Endothelial cell of umbilical vein (primary cell): Measurements from ENCODE around the gene MESP1. TPM values are rescaled to one million over a fixed set of nuclear protein-coding genes. Genes with fewer than 3 reads are reported as not detected.

Experiments used
- BruUV-seq: library from RNA; stranded (reverse); fragments of 400-500 nt; replicated peaks from 2 replicates; lab custom pipeline; 2021; lab: Mats Ljungman, UMichigan
- CTCF ChIA-PET: fragments of 300-600, 350-600 bp; sonication (Branson Sonifier 250); formaldehyde crosslinking; loops from one replicate; lab custom pipeline; 2021; ENCODE audit warnings: antibody characterized with exemption, inconsistent platforms; lab: Charles Lee
- POLR2A ChIA-PET: fragments of 300-600, 350-600 bp; sonication (Branson Sonifier 250); formaldehyde crosslinking; loops from one replicate; lab custom pipeline; 2021; ENCODE audit warnings: antibody characterized with exemption, inconsistent platforms; lab: Charles Lee
- DNase-seq: peaks from one replicate; pipeline ENCODE4 v3.0.0-alpha.2; 2011; ENCODE audit warnings: low read depth, low spot score
- FAIRE-seq: peaks from 2 replicates; lab custom pipeline; 2011; peaks lifted over from hg19 to GRCh38; lab: Jason Lieb, UNC
- H2AFZ ChIP-seq: 2 replicates; pipeline ENCODE4 v1.6.0; 2012; ENCODE audit warnings: low read depth, low read length, control low read depth, inconsistent platforms
- H3K27ac ChIP-seq: 2 replicates; pipeline ENCODE4 v1.5.1; 2011; ENCODE audit warnings: low read depth, mild to moderate bottlenecking, control low read depth, low read length, moderate library complexity; ENCODE audit not compliant: insufficient read depth
- H3K27me3 ChIP-seq, 2 experiments: 2 replicates each; pipeline versions ENCODE4 v1.6.0 to v1.6.1; 2011; ENCODE audit warnings: low read length in 2 of 2, mixed read lengths in 1 of 2; ENCODE audit not compliant: control insufficient read depth in 2 of 2, insufficient read depth in 2 of 2
- H3K36me3 ChIP-seq, 2 experiments: 2 replicates in 1 of 2; 3 replicates in 1 of 2; pipeline ENCODE4 v1.5.1; 2011; ENCODE audit warnings: low read length in 2 of 2, mild to moderate bottlenecking in 1 of 2, moderate library complexity in 1 of 2; ENCODE audit not compliant: control insufficient read depth in 2 of 2, insufficient read depth in 2 of 2; ENCODE audit errors: extremely low read depth in 1 of 2
- H3K4me1 ChIP-seq: 3 replicates; pipeline ENCODE4 v1.5.1; 2011; ENCODE audit warnings: mild to moderate bottlenecking, low read length; ENCODE audit not compliant: control insufficient read depth, insufficient read depth; ENCODE audit errors: extremely low read depth
- H3K4me2 ChIP-seq: 2 replicates; pipeline ENCODE4 v1.6.1; 2011; ENCODE audit warnings: low read length, control low read depth, mixed read lengths; ENCODE audit not compliant: insufficient read depth
- H3K4me3 ChIP-seq, 3 experiments: fragments of 200-600 bp in 1 of 3; sonication (generic), shearing (Covaris generic) in 1 of 3; replicated peaks in 1 of 3; 2 replicates each; pipeline ENCODE4 v1.5.1; 2011 to 2016; ENCODE audit warnings: control low read depth in 3 of 3, low read length in 3 of 3, mild to moderate bottlenecking in 2 of 3, inconsistent platforms in 1 of 3, low read depth in 1 of 3, moderate library complexity in 1 of 3; ENCODE audit not compliant: insufficient read depth in 1 of 3
- H3K79me2 ChIP-seq: 2 replicates; pipeline ENCODE4 v1.6.0; 2012; ENCODE audit warnings: low read length, inconsistent platforms; ENCODE audit not compliant: control insufficient read depth, insufficient read depth
- H3K9ac ChIP-seq: replicated peaks from 2 replicates; pipeline ENCODE3; 2011; ENCODE audit warnings: low read length, control low read depth; ENCODE audit not compliant: insufficient read depth; ENCODE audit errors: extremely low read depth
- H3K9me1 ChIP-seq: replicated peaks from 3 replicates; pipeline ENCODE4 v1.6.0; 2011; ENCODE audit warnings: mild to moderate bottlenecking, low read length; ENCODE audit not compliant: control insufficient read depth, insufficient read depth; ENCODE audit errors: extremely low read depth
- H3K9me3 ChIP-seq: replicated peaks from 2 replicates; pipeline ENCODE4 v1.5.1; 2012; ENCODE audit warnings: low read length, inconsistent platforms; ENCODE audit not compliant: control insufficient read depth, insufficient read depth
- H4K20me1 ChIP-seq: replicated peaks from 2 replicates; pipeline ENCODE3; 2011; ENCODE audit warnings: mild to moderate bottlenecking, low read length; ENCODE audit not compliant: control insufficient read depth, insufficient read depth; ENCODE audit errors: extremely low read depth
- EZH2 ChIP-seq: IDR thresholded peaks from 2 replicates; pipeline ENCODE4 v1.6.1; 2012; ENCODE audit warnings: borderline replicate concordance, low read depth, mild to moderate bottlenecking, moderate library complexity, low read length, inconsistent platforms; ENCODE audit not compliant: severe bottlenecking
- FOS ChIP-seq: IDR thresholded peaks from 2 replicates; pipeline ENCODE4 v1.6.1; 2011; ENCODE audit warnings: mild to moderate bottlenecking, low read length, moderate library complexity, borderline replicate concordance; ENCODE audit not compliant: insufficient read depth
- GATA2 ChIP-seq: IDR thresholded peaks from 2 replicates; pipeline ENCODE4 v1.7.0; 2011; ENCODE audit warnings: low read depth, mild to moderate bottlenecking, moderate library complexity, mixed read lengths, low read length; ENCODE audit not compliant: insufficient read length, insufficient read depth
- JUN ChIP-seq: IDR thresholded peaks from 2 replicates; pipeline ENCODE4 v1.6.1; 2011; ENCODE audit warnings: borderline replicate concordance, low read depth; ENCODE audit not compliant: insufficient read length, insufficient read depth
- MYC ChIP-seq: IDR thresholded peaks from one replicate; pipeline ENCODE4 v1.6.1; 2011; ENCODE audit warnings: mild to moderate bottlenecking, low read depth, low read length
- POLR2A ChIP-seq: IDR thresholded peaks from 2 replicates; pipeline ENCODE4 v1.6.1; 2012; ENCODE audit warnings: low read depth, mild to moderate bottlenecking, control low read depth, low read length
- POLR2AphosphoS5 ChIP-seq: IDR thresholded peaks from 2 replicates; pipeline ENCODE4 v1.6.1; 2012; ENCODE audit warnings: low read depth, mild to moderate bottlenecking, control low read depth, low read length, moderate library complexity; ENCODE audit not compliant: insufficient read depth
- dilution Hi-C: fragments of 300-500 bp; cut with MboI; formaldehyde crosslinking; loops from one replicate; pipeline ENCODE4 v1.15.0; 2019; ENCODE audit warnings: low sequenced_read_pairs; ENCODE audit not compliant: extremely low pct_ligation_motif_present
- intact Hi-C: fragments of 100-400 bp; cut with micrococcal nuclease; formaldehyde crosslinking; loops from one replicate; pipeline ENCODE4 v1.10.0; 2022
- polyA plus RNA-seq, 4 experiments: library from polyadenylated mRNA; depleted of rRNA in 3 of 4; stranded (reverse) in 3 of 4; unstranded in 1 of 4; fragments of >200 nt; gene quantifications; 2 replicates each; pipeline versions ENCODE4 v1.2.1 to v1.2.3, GENCODE V29; 2011 to 2012; ENCODE audit warnings: missing spikeins in 1 of 4
- total RNA-seq: library from RNA; stranded (reverse); gene quantifications from 2 replicates; pipeline ENCODE4 v1.2.3, GENCODE V29; 2021
- TF ChIP-seq, protein P1 (sequence below): IDR thresholded peaks from 2 replicates; pipeline ENCODE4 v1.6.1; 2011; ENCODE audit not compliant: insufficient read depth, insufficient read length
- TF ChIP-seq, protein P2 (sequence below), 2 donors: IDR thresholded peaks; 1 replicate in 1 of 2; 2 replicates in 1 of 2; pipeline ENCODE4 v1.5.1; 2011; ENCODE audit warnings: low read length in 2 of 2, mild to moderate bottlenecking in 2 of 2, moderate library complexity in 2 of 2, control low read depth in 1 of 2, inconsistent platforms in 1 of 2, low read depth in 1 of 2; ENCODE audit not compliant: insufficient read depth in 1 of 2; ENCODE audit errors: extremely low read depth in 1 of 2

The MESP1 gene
- total and polyA plus RNA-seq, 2 donors (not counting 3 experiments of a cell fraction or from before 2014, with no cell fraction given) = 0.68 to 1.7 TPM

DNA sequence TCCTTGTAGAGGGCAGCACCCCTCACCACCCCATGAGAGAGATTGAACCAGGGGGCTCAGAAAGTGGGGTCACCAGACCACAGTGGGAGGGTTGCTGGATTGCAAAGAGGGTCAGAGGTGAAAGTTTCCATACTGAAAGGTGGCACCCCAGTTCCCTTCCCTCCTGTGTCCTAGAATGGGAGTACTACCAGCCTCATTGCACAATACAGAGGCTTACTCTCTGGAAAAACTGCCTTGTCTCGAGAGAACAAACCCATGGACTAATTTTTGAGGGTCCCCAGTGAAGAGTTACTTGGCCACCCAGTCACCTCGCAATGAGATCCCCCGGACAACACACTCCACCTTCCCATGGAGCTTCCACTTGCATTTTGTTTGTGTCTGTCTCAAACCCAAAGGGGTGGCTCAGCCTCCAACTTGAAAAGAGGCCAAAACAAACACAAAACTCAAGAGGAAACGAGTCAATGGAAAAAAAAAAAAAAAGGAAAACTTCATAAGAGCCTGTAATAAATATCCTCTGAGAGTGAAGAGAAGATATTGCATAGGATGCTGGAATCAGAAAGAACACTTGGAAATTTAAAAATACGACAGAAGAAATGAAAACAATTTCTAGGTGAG is 43.7 kb upstream of the MESP1 start:
- TF ChIP-seq, protein P1, sequence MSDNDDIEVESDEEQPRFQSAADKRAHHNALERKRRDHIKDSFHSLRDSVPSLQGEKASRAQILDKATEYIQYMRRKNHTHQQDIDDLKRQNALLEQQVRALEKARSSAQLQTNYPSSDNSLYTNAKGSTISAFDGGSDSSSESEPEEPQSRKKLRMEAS = no peak
- no peak for TF ChIP-seq POLR2A
- no peak for TF ChIP-seq GATA2
- TF ChIP-seq POLR2AphosphoS5 = no peak
- TF ChIP-seq MYC = no peak
- no peak for TF ChIP-seq EZH2
- TF ChIP-seq, protein P2, sequence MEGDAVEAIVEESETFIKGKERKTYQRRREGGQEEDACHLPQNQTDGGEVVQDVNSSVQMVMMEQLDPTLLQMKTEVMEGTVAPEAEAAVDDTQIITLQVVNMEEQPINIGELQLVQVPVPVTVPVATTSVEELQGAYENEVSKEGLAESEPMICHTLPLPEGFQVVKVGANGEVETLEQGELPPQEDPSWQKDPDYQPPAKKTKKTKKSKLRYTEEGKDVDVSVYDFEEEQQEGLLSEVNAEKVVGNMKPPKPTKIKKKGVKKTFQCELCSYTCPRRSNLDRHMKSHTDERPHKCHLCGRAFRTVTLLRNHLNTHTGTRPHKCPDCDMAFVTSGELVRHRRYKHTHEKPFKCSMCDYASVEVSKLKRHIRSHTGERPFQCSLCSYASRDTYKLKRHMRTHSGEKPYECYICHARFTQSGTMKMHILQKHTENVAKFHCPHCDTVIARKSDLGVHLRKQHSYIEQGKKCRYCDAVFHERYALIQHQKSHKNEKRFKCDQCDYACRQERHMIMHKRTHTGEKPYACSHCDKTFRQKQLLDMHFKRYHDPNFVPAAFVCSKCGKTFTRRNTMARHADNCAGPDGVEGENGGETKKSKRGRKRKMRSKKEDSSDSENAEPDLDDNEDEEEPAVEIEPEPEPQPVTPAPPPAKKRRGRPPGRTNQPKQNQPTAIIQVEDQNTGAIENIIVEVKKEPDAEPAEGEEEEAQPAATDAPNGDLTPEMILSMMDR (IDR thresholded peaks at IDR 0.05; ENCODE audit: extremely low read depth in 1 of 2, insufficient read depth in 1 of 2, low read depth in 1 of 2, low read length in 2 of 2) = no peak
- no peak for TF ChIP-seq FOS
- TF ChIP-seq JUN = no peak
- no TSS peak for BruUV-seq
- H3K4me3 ChIP-seq = no peak overlapping the region
- H3K9me1 ChIP-seq = no peaks in the 10 kb centered on the region
- H3K27ac ChIP-seq = peak overlapping the region; percentile 52
- peak overlapping the region; percentile 22 for H3K9ac ChIP-seq
- dilution Hi-C loops (no loop called here), intact Hi-C loops (loop anchor here (2.0 kb wide), 3 partner anchors 18 to 54 kb away; partner anchors contain the start of genes ANPEP and MESP2)
- ChIA-PET CTCF (interaction anchor here (0.7 to 2.1 kb wide), 10 partner anchors 12 to 80 kb away, joined by 3 to 22 read pairs (median 5); no protein-coding TSS in a partner anchor), POLR2A (interaction anchor here (0.6 to 1.5 kb wide), 4 partner anchors 41 to 139 kb away, joined by 3 to 5 read pairs (median 3); no protein-coding TSS in a partner anchor)
- peaks cover 4% of the 10 kb centered on the region for H3K79me2 ChIP-seq
- no peaks in the 10 kb centered on the region for H3K9me3 ChIP-seq
- no peak overlapping the region for H2AFZ ChIP-seq
- H4K20me1 ChIP-seq = no peaks in the 10 kb centered on the region
- H3K4me1 ChIP-seq = peaks cover 19% of the 10 kb centered on the region
- H3K27me3 ChIP-seq = no peaks in the 10 kb centered on the region
- H3K4me2 ChIP-seq = peak overlapping the region; percentile 33
- peak; percentile 99 for FAIRE-seq
- peaks cover 10 to 47% of the 10 kb centered on the region in 2 experiments for H3K36me3 ChIP-seq
- peak; percentile 95 for DNase-seq
